ENCODE results near the gene SSR2.

- TF ChIP-seq POLR2AphosphoS5 (IDR thresholded peaks at IDR 0.05) = no peak
- TF ChIP-seq, protein P1, sequence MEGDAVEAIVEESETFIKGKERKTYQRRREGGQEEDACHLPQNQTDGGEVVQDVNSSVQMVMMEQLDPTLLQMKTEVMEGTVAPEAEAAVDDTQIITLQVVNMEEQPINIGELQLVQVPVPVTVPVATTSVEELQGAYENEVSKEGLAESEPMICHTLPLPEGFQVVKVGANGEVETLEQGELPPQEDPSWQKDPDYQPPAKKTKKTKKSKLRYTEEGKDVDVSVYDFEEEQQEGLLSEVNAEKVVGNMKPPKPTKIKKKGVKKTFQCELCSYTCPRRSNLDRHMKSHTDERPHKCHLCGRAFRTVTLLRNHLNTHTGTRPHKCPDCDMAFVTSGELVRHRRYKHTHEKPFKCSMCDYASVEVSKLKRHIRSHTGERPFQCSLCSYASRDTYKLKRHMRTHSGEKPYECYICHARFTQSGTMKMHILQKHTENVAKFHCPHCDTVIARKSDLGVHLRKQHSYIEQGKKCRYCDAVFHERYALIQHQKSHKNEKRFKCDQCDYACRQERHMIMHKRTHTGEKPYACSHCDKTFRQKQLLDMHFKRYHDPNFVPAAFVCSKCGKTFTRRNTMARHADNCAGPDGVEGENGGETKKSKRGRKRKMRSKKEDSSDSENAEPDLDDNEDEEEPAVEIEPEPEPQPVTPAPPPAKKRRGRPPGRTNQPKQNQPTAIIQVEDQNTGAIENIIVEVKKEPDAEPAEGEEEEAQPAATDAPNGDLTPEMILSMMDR (IDR thresholded peaks at IDR 0.05 in 8 of 11, conservative IDR thresholded peaks at IDR 0.05 in 3 of 11) = no peak
These were observed 34.7 kb upstream of the SSR2 start for GRCh38 chr1:156055281-156056048.
